IMR-90 (cell line): ENCODE measurements around the gene ISX. TPM values are rescaled to one million over a fixed set of nuclear protein-coding genes. Genes with fewer than 3 reads are reported as not detected.
"Not testable (repeated sequence)": the region's sequence is repeated elsewhere in the genome, so short reads cannot be mapped to it uniquely, and the experiment has no call there.

Experiments
- ATAC-seq: fragments of 200-7000 bp; cut with Tn5 transposase; 2 replicates; pipeline ENCODE4 v1.9.1; 2020; ENCODE audit warnings: low read depth, mild to moderate bottlenecking, moderate library complexity
- BruUV-seq: library from RNA; stranded (reverse); fragments of 400-500 nt; replicated peaks from 2 replicates; lab custom pipeline; 2021; lab: Mats Ljungman, UMichigan
- CTCF ChIA-PET: fragments of 300-600 bp; formaldehyde crosslinking; extraction: SDS; loops from one replicate; lab custom pipeline; 2021; ENCODE audit warnings: antibody characterized with exemption; lab: Yijun Ruan, JAX
- POLR2A ChIA-PET: fragments of 300-600 bp; sonication (Branson Sonifier 250); formaldehyde crosslinking; loops from one replicate; lab custom pipeline; 2022; ENCODE audit warnings: antibody characterized with exemption; ENCODE audit not compliant: unreplicated experiment; lab: Charles Lee
- DNase-seq: peaks from one replicate; pipeline ENCODE4 v3.0.0; 2013
- H2AFZ ChIP-seq: replicated peaks from 2 replicates; pipeline ENCODE3; 2013; ENCODE audit warnings: low read length, mild to moderate bottlenecking; ENCODE audit not compliant: poor library complexity
- H2AK5ac ChIP-seq: 2 replicates; pipeline ENCODE4 v1.6.1; 2013; ENCODE audit warnings: low read depth, low read length, inconsistent platforms
- H2AK9ac ChIP-seq: replicated peaks from 2 replicates; pipeline ENCODE3; 2013; ENCODE audit warnings: mild to moderate bottlenecking, low read depth, low read length, moderate library complexity; ENCODE audit not compliant: poor library complexity
- H2BK120ac ChIP-seq: 2 replicates; pipeline ENCODE4 v1.6.1; 2013; ENCODE audit warnings: low read depth, low read length, inconsistent platforms
- H2BK15ac ChIP-seq: 3 replicates; pipeline ENCODE4 v1.6.1; 2013; ENCODE audit warnings: low read depth, low read length, inconsistent platforms
- H2BK20ac ChIP-seq: 2 replicates; pipeline ENCODE4 v1.6.1; 2013; ENCODE audit warnings: low read depth, mild to moderate bottlenecking, inconsistent platforms, low read length, moderate library complexity
- H2BK5ac ChIP-seq: 2 replicates; pipeline ENCODE4 v1.6.1; 2013; ENCODE audit warnings: mild to moderate bottlenecking, low read depth, low read length, inconsistent platforms; ENCODE audit not compliant: poor library complexity, severe bottlenecking
- H3K14ac ChIP-seq: replicated peaks from 2 replicates; pipeline ENCODE4 v1.6.1; 2013; ENCODE audit warnings: low read depth, low read length, inconsistent platforms
- H3K18ac ChIP-seq: 2 replicates; pipeline ENCODE4 v1.6.1; 2013; ENCODE audit warnings: low read depth, low read length, control low read depth
- H3K23ac ChIP-seq: 2 replicates; pipeline ENCODE4 v1.6.1; 2013; ENCODE audit warnings: low read depth, low read length, inconsistent platforms
- H3K27ac ChIP-seq: 2 replicates; pipeline ENCODE4 v1.5.1; 2013; ENCODE audit warnings: mild to moderate bottlenecking, control low read depth, low read length; ENCODE audit not compliant: insufficient read depth
- H3K27me3 ChIP-seq: 2 replicates; pipeline ENCODE4 v1.6.1; 2013; ENCODE audit warnings: low read length; ENCODE audit not compliant: control insufficient read depth, insufficient read depth
- H3K36me3 ChIP-seq: 2 replicates; pipeline ENCODE4 v1.6.1; 2013; ENCODE audit warnings: low read length, mixed read lengths; ENCODE audit not compliant: control insufficient read depth, insufficient read depth
- H3K4ac ChIP-seq: 2 replicates; pipeline ENCODE4 v1.6.1; 2013; ENCODE audit warnings: low read depth, low read length, inconsistent platforms
- H3K4me1 ChIP-seq: 2 replicates; pipeline ENCODE4 v1.6.1; 2013; ENCODE audit warnings: low read length, mixed read lengths; ENCODE audit not compliant: control insufficient read depth, insufficient read depth
- H3K4me2 ChIP-seq: 2 replicates; pipeline ENCODE4 v1.6.1; 2013; ENCODE audit warnings: low read depth, mild to moderate bottlenecking, control low read depth, low read length, moderate library complexity
- H3K4me3 ChIP-seq: 2 replicates; pipeline ENCODE4 v1.5.1; 2013; ENCODE audit warnings: low read depth, mild to moderate bottlenecking, control low read depth, low read length, moderate library complexity; ENCODE audit not compliant: insufficient read depth
- H3K56ac ChIP-seq: 2 replicates; pipeline ENCODE4 v1.6.1; 2013; ENCODE audit warnings: low read length, inconsistent platforms; ENCODE audit not compliant: insufficient read depth; ENCODE audit errors: extremely low read depth
- H3K79me1 ChIP-seq, 2 experiments: 2 replicates each; pipeline ENCODE4 v1.6.1; 2013; ENCODE audit warnings: low read length in 2 of 2, inconsistent platforms in 1 of 2, low read depth in 1 of 2
- H3K9ac ChIP-seq: 2 replicates; pipeline ENCODE4 v1.6.1; 2013; ENCODE audit warnings: low read depth, low read length, control low read depth
- H3K9me1 ChIP-seq: 2 replicates; pipeline ENCODE4 v1.6.1; 2013; ENCODE audit warnings: low read length, inconsistent platforms; ENCODE audit not compliant: insufficient read depth
- H3K9me3 ChIP-seq: 2 replicates; pipeline ENCODE4 v1.6.1; 2013; ENCODE audit warnings: low read length; ENCODE audit not compliant: control insufficient read depth, insufficient read depth
- H4K20me1 ChIP-seq: 2 replicates; pipeline ENCODE4 v1.6.1; 2013; ENCODE audit warnings: low read length, inconsistent platforms; ENCODE audit not compliant: insufficient read depth
- H4K5ac ChIP-seq: 2 replicates; pipeline ENCODE4 v1.6.1; 2013; ENCODE audit warnings: mild to moderate bottlenecking, low read depth, low read length, control low read depth
- H4K8ac ChIP-seq, 2 experiments: 2 replicates each; pipeline ENCODE4 v1.6.1; 2013; ENCODE audit warnings: low read depth in 2 of 2, low read length in 2 of 2, control low read depth in 1 of 2, inconsistent platforms in 1 of 2
- H4K91ac ChIP-seq: 2 replicates; pipeline ENCODE4 v1.6.1; 2013; ENCODE audit warnings: low read depth, low read length, inconsistent platforms; ENCODE audit not compliant: insufficient read depth
- WGBS, 2 experiments: methylation state at CpG; one replicate each; pipeline versions ENCODE4 v1.1.5 to v1.1.7; 2013; ENCODE audit warnings: missing lambda C conversion rate in 2 of 2; ENCODE audit not compliant: insufficient read length in 1 of 2; ENCODE audit errors: extremely low coverage in 2 of 2; 5-methylcytosine and 5-hydroxymethylcytosine counted together
- dilution Hi-C: fragments of 300-500 bp; cut with HindIII; formaldehyde crosslinking; loops from one replicate; pipeline ENCODE4 v1.14.3; 2018; ENCODE audit warnings: low sequenced_read_pairs; ENCODE audit not compliant: unreplicated experiment
- in situ Hi-C: fragments of 300-500 bp; cut with MboI; formaldehyde crosslinking; loops from 3 replicates; pipeline ENCODE4 v1.14.3; 2019; ENCODE audit warnings: low sequenced_read_pairs, inconsistent platforms, mixed read lengths
- intact Hi-C: fragments of 100-400 bp; cut with micrococcal nuclease; formaldehyde crosslinking; loops from 2 replicates; pipeline ENCODE4 v1.10.0; 2022
- polyA plus RNA-seq, 3 experiments: library from polyadenylated mRNA; depleted of rRNA; stranded (reverse); fragments of >200 nt; gene quantifications; 2 replicates each; pipeline ENCODE4 v1.2.3, GENCODE V29; 2012; ENCODE audit warnings: low replicate concordance in 1 of 3
- total RNA-seq: library from RNA; depleted of rRNA; stranded (reverse); fragments of >200 nt; gene quantifications from 2 replicates; pipeline ENCODE4 v1.2.3, GENCODE V29; 2012

ISX gene
- total and polyA plus RNA-seq, 2 of the 4 experiments (the other 2 are of a cell fraction), result not detected

DNA sequence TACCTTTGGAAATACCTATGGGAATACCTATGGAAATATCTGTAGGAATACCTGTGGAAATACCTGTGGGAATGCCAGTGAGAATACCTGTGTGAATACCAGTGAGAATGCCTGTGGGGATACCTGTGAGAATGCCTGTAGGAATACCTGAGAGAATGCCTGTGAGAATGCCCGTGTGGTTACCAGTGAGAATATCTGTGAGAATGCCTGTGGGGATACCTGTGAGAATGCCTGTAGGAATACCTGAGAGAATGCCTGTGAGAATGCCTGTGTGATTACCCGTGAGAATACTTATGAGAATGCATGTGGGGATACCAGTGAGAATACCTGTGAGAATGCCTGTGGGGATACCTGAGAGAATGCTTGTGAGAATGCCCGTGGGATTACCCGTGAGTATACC is 15.9 kb upstream of the ISX start:
- H2AFZ ChIP-seq, H3K79me1 ChIP-seq, CTCF ChIA-PET, H2BK20ac ChIP-seq, H3K4me1 ChIP-seq, H3K9me1 ChIP-seq, H4K5ac ChIP-seq, H3K14ac ChIP-seq, H3K23ac ChIP-seq, H3K18ac ChIP-seq, H3K27me3 ChIP-seq, H3K56ac ChIP-seq, in situ Hi-C loops, H3K4ac ChIP-seq, H3K9ac ChIP-seq, H4K8ac ChIP-seq, H2AK5ac ChIP-seq, H2BK15ac ChIP-seq, H3K4me3 ChIP-seq, H2BK120ac ChIP-seq, H3K36me3 ChIP-seq, dilution Hi-C loops, H3K4me2 ChIP-seq, POLR2A ChIA-PET, H3K27ac ChIP-seq, ATAC-seq, intact Hi-C loops, DNase-seq, H2AK9ac ChIP-seq, H2BK5ac ChIP-seq, BruUV-seq, H4K20me1 ChIP-seq, H4K91ac ChIP-seq: not testable (repeated sequence)
- H3K9me3 ChIP-seq, result peaks cover 11% of the 10 kb centered on the region
- 73% methylated on average over 4 of the region's 4 CpGs; no CpG with 5 or more reads in 1 of the 2 experiments for WGBS, 2 experiments
